Gastrocnemius medialis (tissue), 4 donors: ENCODE measurements around the gene FASTKD1.
"Not testable (repeated sequence)": the region's sequence is repeated elsewhere in the genome, so short reads cannot be mapped to it uniquely, and the experiment has no call there.

Source experiments
- POLR2A ChIP-seq, 2 donors: fragments of 450-650 bp; IDR thresholded peaks; one replicate each; pipeline ENCODE4 v1.6.1; 2017; ENCODE audit warnings: antibody characterized with exemption in 2 of 2, mild to moderate bottlenecking in 2 of 2, moderate library complexity in 2 of 2
- TF ChIP-seq, protein P1 (sequence below), 5 experiments: fragments of 450-650 bp in 3 of 5; fragments of 200-600 bp in 2 of 5; sonication (generic) in 2 of 5; IDR thresholded peaks in 4 of 5; conservative IDR thresholded peaks in 1 of 5; 1 replicate in 4 of 5; 2 replicates in 1 of 5; pipeline ENCODE4 v1.5.1; 2016 to 2019; ENCODE audit warnings: antibody characterized with exemption in 5 of 5, mild to moderate bottlenecking in 3 of 5, moderate library complexity in 3 of 5

DNA sequence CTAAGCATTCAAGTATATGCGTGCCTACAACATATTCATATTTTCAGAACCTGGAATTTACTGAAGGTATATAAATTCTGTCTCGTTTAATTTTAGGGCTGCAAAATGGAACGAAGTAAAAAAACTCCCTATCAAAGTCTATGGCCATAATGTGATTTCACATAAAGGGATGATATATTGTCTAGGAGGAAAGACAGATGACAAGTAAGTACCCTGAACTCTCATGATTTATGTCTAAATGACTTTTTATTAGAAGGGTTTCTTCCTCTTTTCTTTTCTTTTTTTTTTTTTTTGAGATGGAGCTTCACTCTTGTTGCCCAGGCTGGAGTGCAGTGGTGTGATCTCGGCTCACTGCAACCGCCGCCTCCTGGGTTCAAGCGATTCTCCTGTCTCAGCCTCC is 58.9 kb downstream of the FASTKD1 start:
- TF ChIP-seq, protein P1, sequence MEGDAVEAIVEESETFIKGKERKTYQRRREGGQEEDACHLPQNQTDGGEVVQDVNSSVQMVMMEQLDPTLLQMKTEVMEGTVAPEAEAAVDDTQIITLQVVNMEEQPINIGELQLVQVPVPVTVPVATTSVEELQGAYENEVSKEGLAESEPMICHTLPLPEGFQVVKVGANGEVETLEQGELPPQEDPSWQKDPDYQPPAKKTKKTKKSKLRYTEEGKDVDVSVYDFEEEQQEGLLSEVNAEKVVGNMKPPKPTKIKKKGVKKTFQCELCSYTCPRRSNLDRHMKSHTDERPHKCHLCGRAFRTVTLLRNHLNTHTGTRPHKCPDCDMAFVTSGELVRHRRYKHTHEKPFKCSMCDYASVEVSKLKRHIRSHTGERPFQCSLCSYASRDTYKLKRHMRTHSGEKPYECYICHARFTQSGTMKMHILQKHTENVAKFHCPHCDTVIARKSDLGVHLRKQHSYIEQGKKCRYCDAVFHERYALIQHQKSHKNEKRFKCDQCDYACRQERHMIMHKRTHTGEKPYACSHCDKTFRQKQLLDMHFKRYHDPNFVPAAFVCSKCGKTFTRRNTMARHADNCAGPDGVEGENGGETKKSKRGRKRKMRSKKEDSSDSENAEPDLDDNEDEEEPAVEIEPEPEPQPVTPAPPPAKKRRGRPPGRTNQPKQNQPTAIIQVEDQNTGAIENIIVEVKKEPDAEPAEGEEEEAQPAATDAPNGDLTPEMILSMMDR (IDR thresholded peaks at IDR 0.05 in 4 of 5, conservative IDR thresholded peaks at IDR 0.05 in 1 of 5), result not testable (repeated sequence)
- TF ChIP-seq POLR2A (IDR thresholded peaks at IDR 0.05), result not testable (repeated sequence)
